GM18907 (cell line): ENCODE data around the gene GRK1.
"Not testable (repeated sequence)": the region's sequence is repeated elsewhere in the genome, so short reads cannot be mapped to it uniquely, and the experiment has no call there.

Experiments
- ATAC-seq: cut with Tn5 transposase; IDR thresholded peaks from one replicate; pipeline ENCODE4 v1.9.1; 2021; ENCODE audit warnings: mild to moderate bottlenecking, moderate library complexity; ENCODE audit not compliant: unreplicated experiment

Gene GRK1

GRCh38 chr13:113742000-113742441, 75.0 kb downstream of the GRK1 start:
- no peak for ATAC-seq

GRCh38 chr13:113742445-113743120, 75.6 kb downstream of the GRK1 start:
- no peak for ATAC-seq

GRCh38 chr13:113743366-113744195, 76.6 kb downstream of the GRK1 start:
- ATAC-seq = no peak

GRCh38 chr13:113744197-113745000, 77.4 kb downstream of the GRK1 start:
- ATAC-seq = no peak

GRCh38 chr13:113745059-113745458, 78.0 kb downstream of the GRK1 start:
- no peak for ATAC-seq

GRCh38 chr13:113745500-113746142, 78.6 kb downstream of the GRK1 start:
- ATAC-seq = not testable (repeated sequence)

GRCh38 chr13:113746143-113746525, 79.1 kb downstream of the GRK1 start:
- ATAC-seq = no peak

GRCh38 chr13:113746671-113747070, 79.7 kb downstream of the GRK1 start:
- no peak for ATAC-seq

GRCh38 chr13:113747291-113747833, 80.3 kb downstream of the GRK1 start:
- ATAC-seq = no peak

GRCh38 chr13:113748101-113748861, 81.3 kb downstream of the GRK1 start:
- no peak for ATAC-seq

- no peak for ATAC-seq
Observed at GRCh38 chr13:113748862-113749451, 81.9 kb downstream of the GRK1 start.

- no peak for ATAC-seq
Observed at GRCh38 chr13:113749507-113749906, 82.5 kb downstream of the GRK1 start.

GRCh38 chr13:113749967-113750366, 82.9 kb downstream of the GRK1 start:
- ATAC-seq = no peak

- no peak for ATAC-seq
Observed at GRCh38 chr13:113750554-113751399, 83.8 kb downstream of the GRK1 start.

GRCh38 chr13:113751491-113751890, 84.5 kb downstream of the GRK1 start:
- no peak for ATAC-seq

GRCh38 chr13:113752211-113752986, 85.4 kb downstream of the GRK1 start:
- not testable (repeated sequence) for ATAC-seq

- no peak for ATAC-seq
Observed at GRCh38 chr13:113753171-113753570, 86.2 kb downstream of the GRK1 start.

- no peak for ATAC-seq
Observed at GRCh38 chr13:113754242-113754641, 87.2 kb downstream of the GRK1 start.
